ENCODE measurements around the gene SNX1. TPM values are rescaled to one million over a fixed set of nuclear protein-coding genes. Genes with fewer than 3 reads are reported as not detected.
A peak's percentile ranks its signal among the peaks of the same experiment; 100 is the strongest.

Gene SNX1
- total RNA-seq, 1 donor from 2014 or later: 87.7 TPM

DNA sequence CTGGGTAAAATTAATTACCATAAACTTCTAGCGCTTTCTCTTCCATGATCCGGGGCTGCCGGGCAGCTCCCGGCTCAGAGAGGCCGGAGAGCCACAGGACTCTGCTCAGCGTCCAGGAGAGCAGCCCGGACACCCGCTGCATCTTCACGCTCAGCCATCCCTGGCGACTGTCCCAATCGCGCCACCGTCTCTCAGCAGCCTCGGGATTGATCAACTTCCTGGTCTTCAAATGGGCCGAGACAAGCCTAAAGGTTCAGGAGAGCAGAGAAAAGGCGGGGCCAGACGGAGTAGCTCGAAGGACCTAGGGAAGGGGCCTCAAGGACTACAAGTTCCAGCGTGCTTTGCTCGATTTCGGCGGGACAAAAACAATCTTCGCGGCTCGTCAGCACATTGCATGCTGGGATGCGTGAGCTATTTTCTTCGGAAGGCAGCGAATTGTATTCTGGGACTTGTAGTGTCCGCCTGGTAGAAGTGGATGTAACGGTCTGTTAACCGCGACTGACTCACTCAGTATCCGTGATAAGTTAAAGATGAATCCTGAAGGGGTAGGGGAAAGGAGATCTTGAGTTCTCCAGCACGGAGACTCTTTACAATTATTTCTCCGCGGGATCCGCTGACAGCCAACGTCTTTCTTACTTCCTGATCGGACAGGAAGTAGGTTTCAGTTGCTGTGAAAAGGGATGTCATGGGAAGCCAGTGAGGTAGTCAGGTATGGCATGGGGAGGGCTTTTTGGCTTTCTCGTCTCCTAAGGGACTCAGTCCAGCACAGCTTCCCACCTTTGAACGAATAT is 2.0 kb upstream of the SNX1 start, which contains the start of gene CIAO2A:
TSS of gene CIAO2A (minus strand) at position 212 of the 791 bp plus-strand sequence. CDS start at position 142, 70 bp downstream.
- Histone ChIP-seq H3K4me2 (ENCODE audit: low read length) (peak within 1 kb of the TSS; percentile 87), H3K36me3 (ENCODE audit: insufficient read depth, low read length) (peaks cover 4% of the 10 kb centered on the region), H3K27ac (ENCODE audit: low read depth, low read length) (peak within 1 kb of the TSS; percentile 89), H3K79me2 (ENCODE audit: insufficient read depth, low read length) (peaks cover 75% of the 10 kb centered on the region), H3K9ac (ENCODE audit: low read length) (peak within 1 kb of the TSS; percentile 87), H3K9me3 (ENCODE audit: insufficient read depth, low read depth, low read length) (no peaks in the 10 kb centered on the region), H2AFZ (ENCODE audit: low read depth, low read length) (peak within 1 kb of the TSS; percentile 91), H3K27me3 (ENCODE audit: insufficient read depth, low read length) (no peaks in the 10 kb centered on the region), H4K20me1 (ENCODE audit: insufficient read depth, low read length) (peaks cover 34% of the 10 kb centered on the region), H3K4me1 (ENCODE audit: insufficient read depth, low read length) (peaks cover 28% of the 10 kb centered on the region), H3K4me3 (ENCODE audit: insufficient read depth, low read depth, low read length) (peak within 1 kb of the TSS; percentile 73)
- TF ChIP-seq EZH2 (IDR thresholded peaks at IDR 0.05; ENCODE audit: insufficient read depth, low read length): no peak
- TF ChIP-seq, protein P1, sequence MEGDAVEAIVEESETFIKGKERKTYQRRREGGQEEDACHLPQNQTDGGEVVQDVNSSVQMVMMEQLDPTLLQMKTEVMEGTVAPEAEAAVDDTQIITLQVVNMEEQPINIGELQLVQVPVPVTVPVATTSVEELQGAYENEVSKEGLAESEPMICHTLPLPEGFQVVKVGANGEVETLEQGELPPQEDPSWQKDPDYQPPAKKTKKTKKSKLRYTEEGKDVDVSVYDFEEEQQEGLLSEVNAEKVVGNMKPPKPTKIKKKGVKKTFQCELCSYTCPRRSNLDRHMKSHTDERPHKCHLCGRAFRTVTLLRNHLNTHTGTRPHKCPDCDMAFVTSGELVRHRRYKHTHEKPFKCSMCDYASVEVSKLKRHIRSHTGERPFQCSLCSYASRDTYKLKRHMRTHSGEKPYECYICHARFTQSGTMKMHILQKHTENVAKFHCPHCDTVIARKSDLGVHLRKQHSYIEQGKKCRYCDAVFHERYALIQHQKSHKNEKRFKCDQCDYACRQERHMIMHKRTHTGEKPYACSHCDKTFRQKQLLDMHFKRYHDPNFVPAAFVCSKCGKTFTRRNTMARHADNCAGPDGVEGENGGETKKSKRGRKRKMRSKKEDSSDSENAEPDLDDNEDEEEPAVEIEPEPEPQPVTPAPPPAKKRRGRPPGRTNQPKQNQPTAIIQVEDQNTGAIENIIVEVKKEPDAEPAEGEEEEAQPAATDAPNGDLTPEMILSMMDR (IDR thresholded peaks at IDR 0.05; ENCODE audit: insufficient read depth, low read depth, low read length): no peak
- DNase-seq (ENCODE audit: low read depth) (peak; percentile 97), FAIRE-seq (peak; percentile 52)
- Mint-ChIP-seq H3K4me1 (ENCODE audit: low read depth, unreplicated experiment) (peaks cover 19% of the 10 kb centered on the region), H3K36me3 (ENCODE audit: low read depth, unreplicated experiment) (peaks cover 3% of the 10 kb centered on the region), H3K27me3 (ENCODE audit: low read depth, unreplicated experiment) (no peaks in the 10 kb centered on the region), H3K27ac (ENCODE audit: unreplicated experiment) (peak within 1 kb of the TSS; percentile 99), H3K4me3 (ENCODE audit: unreplicated experiment) (peak within 1 kb of the TSS; percentile 95), H3K9me3 (ENCODE audit: unreplicated experiment) (no peaks in the 10 kb centered on the region)

DNA sequence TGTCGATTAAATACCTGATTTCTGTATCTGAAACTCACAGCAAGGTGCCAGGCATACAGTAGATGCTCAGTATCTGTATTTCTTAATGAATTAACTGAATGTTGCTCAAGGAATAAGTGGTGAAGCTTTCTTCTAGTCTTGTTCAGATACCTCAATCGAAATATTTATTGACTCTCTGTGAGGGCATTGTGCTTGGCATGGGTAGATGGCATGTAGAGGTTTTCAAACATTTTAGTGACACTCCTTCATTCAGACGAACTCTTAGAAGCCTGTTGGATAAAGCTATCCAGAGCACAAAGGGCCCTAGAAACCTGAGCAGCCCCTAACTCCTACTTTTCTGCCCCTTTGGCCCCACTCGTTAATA is 369 bp upstream of the SNX1 start:
- peak overlapping the region; percentile 48 for H3K27ac Mint-ChIP-seq (ENCODE audit: unreplicated experiment)
- no peaks in the 10 kb centered on the region for H3K27me3 ChIP-seq (ENCODE audit: insufficient read depth, low read length)
- no peak for TF ChIP-seq EZH2 (IDR thresholded peaks at IDR 0.05; ENCODE audit: insufficient read depth, low read length)
- TF ChIP-seq, protein P1 (IDR thresholded peaks at IDR 0.05; ENCODE audit: insufficient read depth, low read depth, low read length): no peak
- H3K4me2 ChIP-seq (ENCODE audit: low read length): peak overlapping the region; percentile 90
- FAIRE-seq (no peak), DNase-seq (ENCODE audit: low read depth) (no peak)
- H3K36me3 ChIP-seq (ENCODE audit: insufficient read depth, low read length): no peaks in the 10 kb centered on the region
- H3K4me3 Mint-ChIP-seq (ENCODE audit: unreplicated experiment): peak overlapping the region; percentile 95
- no peaks in the 10 kb centered on the region for H3K9me3 ChIP-seq (ENCODE audit: insufficient read depth, low read depth, low read length)
- peaks cover 28% of the 10 kb centered on the region for H3K4me1 ChIP-seq (ENCODE audit: insufficient read depth, low read length)
- no peaks in the 10 kb centered on the region for H3K9me3 Mint-ChIP-seq (ENCODE audit: unreplicated experiment)
- peak overlapping the region; percentile 38 for H3K4me3 ChIP-seq (ENCODE audit: insufficient read depth, low read depth, low read length)
- H3K36me3 Mint-ChIP-seq (ENCODE audit: low read depth, unreplicated experiment): no peaks in the 10 kb centered on the region
- H3K79me2 ChIP-seq (ENCODE audit: insufficient read depth, low read length): peaks cover 79% of the 10 kb centered on the region
- no peaks in the 10 kb centered on the region for H3K27me3 Mint-ChIP-seq (ENCODE audit: low read depth, unreplicated experiment)
- H4K20me1 ChIP-seq (ENCODE audit: insufficient read depth, low read length): peaks cover 41% of the 10 kb centered on the region
- H3K4me1 Mint-ChIP-seq (ENCODE audit: low read depth, unreplicated experiment): peaks cover 19% of the 10 kb centered on the region
- peak overlapping the region; percentile 88 for H2AFZ ChIP-seq (ENCODE audit: low read depth, low read length)
- peak overlapping the region; percentile 93 for H3K9ac ChIP-seq (ENCODE audit: low read length)
- no peak overlapping the region for H3K27ac ChIP-seq (ENCODE audit: low read depth, low read length)

All from astrocyte (in vitro differentiated cells and primary cell).